GM12878 (cell line): ENCODE results near the gene SFN. TPM values are rescaled to one million over a fixed set of nuclear protein-coding genes. Genes with fewer than 3 reads are reported as not detected.

Experiments
- ATF3 ChIP-seq: IDR thresholded peaks from 2 replicates; pipeline ENCODE4 v1.6.1; 2011; ENCODE audit warnings: low read depth, mild to moderate bottlenecking, low read length, moderate library complexity, borderline replicate concordance; ENCODE audit errors: extremely low read depth
- BCL11A ChIP-seq: IDR thresholded peaks from 2 replicates; pipeline ENCODE4 v1.6.1; 2011; ENCODE audit warnings: low read depth, low read length
- BMI1 ChIP-seq: fragments of 450-650 bp; IDR thresholded peaks from 2 replicates; pipeline ENCODE4 v1.6.1; 2016; ENCODE audit warnings: mild to moderate bottlenecking, moderate library complexity, borderline replicate concordance
- CEBPB ChIP-seq, 2 experiments: fragments of 150-350 bp in 1 of 2; IDR thresholded peaks; 2 replicates each; pipeline ENCODE4 v1.6.1; 2012 to 2014; ENCODE audit warnings: low read depth in 2 of 2, low read length in 2 of 2, borderline replicate concordance in 1 of 2, inconsistent platforms in 1 of 2
- ESRRA ChIP-seq: IDR thresholded peaks from 2 replicates; pipeline ENCODE4 v1.6.1; 2012; ENCODE audit warnings: mild to moderate bottlenecking, low read length, improper control_type of control experiment
- ETV6 ChIP-seq, 2 experiments: fragments of 450-650 bp in 1 of 2; IDR thresholded peaks in 1 of 2; conservative IDR thresholded peaks in 1 of 2; 2 replicates each; pipeline ENCODE4 v1.6.1; 2014; ENCODE audit warnings: antibody characterized with exemption in 1 of 2, borderline replicate concordance in 1 of 2, low read depth in 1 of 2, mild to moderate bottlenecking in 1 of 2, moderate library complexity in 1 of 2
- GATAD2B ChIP-seq: fragments of 450-650 bp; conservative IDR thresholded peaks from 2 replicates; pipeline ENCODE4 v1.6.1; 2017; ENCODE audit warnings: low read depth, mild to moderate bottlenecking, moderate library complexity
- JUNB ChIP-seq: IDR thresholded peaks from 2 replicates; pipeline ENCODE4 v1.6.1; 2016; ENCODE audit warnings: antibody characterized with exemption, mild to moderate bottlenecking
- JUND ChIP-seq: IDR thresholded peaks from 2 replicates; pipeline ENCODE4 v1.6.1; 2012; ENCODE audit warnings: low read depth, mild to moderate bottlenecking, low read length, improper control_type of control experiment, moderate library complexity
- NFYA ChIP-seq: IDR thresholded peaks from 2 replicates; pipeline ENCODE4 v1.6.1; 2011; ENCODE audit warnings: low read depth, mild to moderate bottlenecking, low read length, improper control_type of control experiment, borderline replicate concordance
- NR2F1 ChIP-seq: fragments of 450-650 bp; conservative IDR thresholded peaks from 2 replicates; pipeline ENCODE4 v1.6.1; 2017; ENCODE audit warnings: mild to moderate bottlenecking
- PBX3 ChIP-seq: IDR thresholded peaks from 2 replicates; pipeline ENCODE4 v1.6.1; 2011; ENCODE audit warnings: mild to moderate bottlenecking, low read depth, low read length, moderate library complexity; ENCODE audit not compliant: insufficient replicate concordance
- POLR2AphosphoS2 ChIP-seq: IDR thresholded peaks from 2 replicates; pipeline ENCODE4 v1.6.1; 2011; ENCODE audit warnings: low read depth, mild to moderate bottlenecking, low read length, improper control_type of control experiment, moderate library complexity
- POU2F2 ChIP-seq: IDR thresholded peaks from 3 replicates; pipeline ENCODE4 v1.6.1; 2011; ENCODE audit warnings: low read depth, mild to moderate bottlenecking, low read length, borderline replicate concordance
- REST ChIP-seq: IDR thresholded peaks from 2 replicates; pipeline ENCODE4 v1.6.1; 2012; ENCODE audit warnings: mild to moderate bottlenecking, low read depth, low read length
- SIN3A ChIP-seq: IDR thresholded peaks from 2 replicates; pipeline ENCODE4 v1.6.1; 2012; ENCODE audit warnings: low read depth, low read length, improper control_type of control experiment
- STAT3 ChIP-seq: IDR thresholded peaks from 2 replicates; pipeline ENCODE4 v1.6.1; 2011; ENCODE audit warnings: low read depth, low read length, improper control_type of control experiment
- TBL1XR1 ChIP-seq: IDR thresholded peaks from 2 replicates; pipeline ENCODE4 v1.6.1; 2012; ENCODE audit warnings: low read depth, low read length, improper control_type of control experiment
- TCF7 ChIP-seq: IDR thresholded peaks from 2 replicates; pipeline ENCODE4 v1.6.1; 2014; ENCODE audit warnings: antibody characterized with exemption, borderline replicate concordance
- USF2 ChIP-seq: IDR thresholded peaks from 2 replicates; pipeline ENCODE4 v1.6.1; 2011; ENCODE audit warnings: low read depth, low read length, improper control_type of control experiment, borderline replicate concordance
- ZNF207 ChIP-seq: fragments of 450-650 bp; IDR thresholded peaks from 2 replicates; pipeline ENCODE4 v1.6.1; 2014; ENCODE audit warnings: antibody characterized with exemption, mild to moderate bottlenecking, borderline replicate concordance
- ZNF622 ChIP-seq: fragments of 450-650 bp; IDR thresholded peaks from 2 replicates; pipeline ENCODE4 v1.6.1; 2017; ENCODE audit warnings: mild to moderate bottlenecking, inconsistent platforms
- polyA plus RNA-seq, 11 experiments: library from polyadenylated mRNA; depleted of rRNA in 4 of 11; unstranded in 6 of 11; stranded (reverse) in 5 of 11; fragments of >200 nt; fragmentation: Nextera tagmentation in 4 of 11; fragmentation: Illumina TruSeq in 1 of 11; extraction: Ambion mirVana in 4 of 11; extraction: Trizol in 1 of 11; gene quantifications; 1 replicate in 1 of 11; 2 replicates in 10 of 11; pipeline versions ENCODE4 v1.2.1 to v1.2.3, GENCODE V29; 2011 to 2016; ENCODE audit warnings: inconsistent platforms in 2 of 11, missing spikeins in 2 of 11, low read depth in 1 of 11
- total RNA-seq, 4 experiments: library from RNA; depleted of rRNA in 3 of 4; stranded (reverse); fragments of >200 nt in 3 of 4; fragmentation: Illumina TruSeq in 1 of 4; extraction: Trizol in 1 of 4; gene quantifications; 2 replicates each; pipeline versions ENCODE4 v1.2.1 to v1.2.3, GENCODE V29; 2013 to 2021

Gene SFN
- total and polyA plus RNA-seq, 10 of the 15 experiments (the other 5 are each of a cell fraction or from before 2014, with no cell fraction given), result 0.19 to 2.9 (median 1.0) TPM

- no peak for TF ChIP-seq REST
- TF ChIP-seq ATF3, result no peak
- TF ChIP-seq BCL11A, result no peak
- no peak; the same call in 1 of the 2 replicates for TF ChIP-seq ZNF207
- peak; percentile 51; the same call in 2 of the 3 replicates for TF ChIP-seq POU2F2
- no peak for TF ChIP-seq STAT3
- TF ChIP-seq CEBPB (IDR thresholded peaks at IDR 0.05; ENCODE audit: borderline replicate concordance in 1 of 2, low read depth in 2 of 2, low read length in 2 of 2), result no peak
- no peak for TF ChIP-seq NR2F1
- TF ChIP-seq SIN3A, result no peak; the same call in none of the 2 replicates
- no peak for TF ChIP-seq USF2
- TF ChIP-seq JUND, result no peak
- TF ChIP-seq ZNF622, result no peak
- no peak for TF ChIP-seq BMI1
- no peak for TF ChIP-seq NFYA
- no peak for TF ChIP-seq JUNB
- no peak for TF ChIP-seq ETV6 (conservative IDR thresholded peaks at IDR 0.05 in 1 of 2, IDR thresholded peaks at IDR 0.05 in 1 of 2; ENCODE audit: borderline replicate concordance in 1 of 2, low read depth in 1 of 2)
- TF ChIP-seq PBX3, result no peak
- no peak for TF ChIP-seq TCF7
- peak; percentile 75 for TF ChIP-seq POLR2AphosphoS2
- TF ChIP-seq ESRRA, result no peak
- TF ChIP-seq TBL1XR1, result no peak
- TF ChIP-seq GATAD2B, result peak; percentile 33; the same call in 1 of the 2 replicates
These were observed 26.9 kb downstream of the SFN start, which contains the start of gene GPN2 (continued) for GRCh38 chr1:26889551-26890466.
